Measurements from ENCODE around the gene UBL4B.

UBL4B gene

GRCh38 chr1:110138956-110139355 is 26.7 kb downstream of the UBL4B start:
- no peak overlapping the region for H3K4me3 ChIP-seq (ENCODE audit: low read length)
- TF ChIP-seq ZNF274 (IDR thresholded peaks at IDR 0.05; ENCODE audit: low read depth, low read length), result no peak

GRCh38 chr1:110144366-110144765 is 32.1 kb downstream of the UBL4B start:
- no peak for TF ChIP-seq ZNF274 (IDR thresholded peaks at IDR 0.05; ENCODE audit: low read depth, low read length)
- H3K4me3 ChIP-seq (ENCODE audit: low read length), result no peak overlapping the region

GRCh38 chr1:110148961-110149360 is 36.7 kb downstream of the UBL4B start:
- H3K4me3 ChIP-seq (ENCODE audit: low read length), result no peak overlapping the region
- no peak for TF ChIP-seq ZNF274 (IDR thresholded peaks at IDR 0.05; ENCODE audit: low read depth, low read length)

- TF ChIP-seq ZNF274 (IDR thresholded peaks at IDR 0.05; ENCODE audit: low read depth, low read length), result no peak
- no peak within 1 kb of the TSS for H3K4me3 ChIP-seq (ENCODE audit: low read length)
These were observed 38.3 kb downstream of the UBL4B start, which contains the start of gene SLC6A17 for GRCh38 chr1:110150330-110151174. SLC6A17 (plus strand) TSS chr1:110150494; CDS start chr1:110166930, 16,436 bp downstream.

- no peak for TF ChIP-seq ZNF274 (IDR thresholded peaks at IDR 0.05; ENCODE audit: low read depth, low read length)
- no peak overlapping the region for H3K4me3 ChIP-seq (ENCODE audit: low read length)
These were observed 39.0 kb downstream of the UBL4B start for GRCh38 chr1:110151175-110151669.

- no peak for TF ChIP-seq ZNF274 (IDR thresholded peaks at IDR 0.05; ENCODE audit: low read depth, low read length)
- no peak overlapping the region for H3K4me3 ChIP-seq (ENCODE audit: low read length)
These were observed 40.0 kb downstream of the UBL4B start for GRCh38 chr1:110152133-110152785.

- TF ChIP-seq ZNF274 (IDR thresholded peaks at IDR 0.05; ENCODE audit: low read depth, low read length), result no peak
- H3K4me3 ChIP-seq (ENCODE audit: low read length), result no peak overlapping the region
These were observed 41.2 kb downstream of the UBL4B start for GRCh38 chr1:110153407-110153950.

- no peak overlapping the region for H3K4me3 ChIP-seq (ENCODE audit: low read length)
- TF ChIP-seq ZNF274 (IDR thresholded peaks at IDR 0.05; ENCODE audit: low read depth, low read length), result no peak
These were observed 43.8 kb downstream of the UBL4B start for GRCh38 chr1:110155878-110156522.

- no peak for TF ChIP-seq ZNF274 (IDR thresholded peaks at IDR 0.05; ENCODE audit: low read depth, low read length)
- H3K4me3 ChIP-seq (ENCODE audit: low read length), result no peak overlapping the region
These were observed 46.0 kb downstream of the UBL4B start for GRCh38 chr1:110158261-110158660.

- no peak for TF ChIP-seq ZNF274 (IDR thresholded peaks at IDR 0.05; ENCODE audit: low read depth, low read length)
These were observed 46.9 kb downstream of the UBL4B start for GRCh38 chr1:110159168-110159567.

GRCh38 chr1:110160538-110161100 is 48.4 kb downstream of the UBL4B start:
- H3K4me3 ChIP-seq (ENCODE audit: low read length), result no peak overlapping the region
- no peak for TF ChIP-seq ZNF274 (IDR thresholded peaks at IDR 0.05; ENCODE audit: low read depth, low read length)

More at GRCh38 chr1:110159168-110159567, 46.9 kb downstream of the UBL4B start:
- H3K4me3 ChIP-seq (ENCODE audit: low read length), result no peak overlapping the region

- TF ChIP-seq ZNF274 (IDR thresholded peaks at IDR 0.05; ENCODE audit: low read depth, low read length), result no peak
- H3K4me3 ChIP-seq (ENCODE audit: low read length), result no peak overlapping the region
These were observed 48.9 kb downstream of the UBL4B start for GRCh38 chr1:110161165-110161564.

- no peak for TF ChIP-seq ZNF274 (IDR thresholded peaks at IDR 0.05; ENCODE audit: low read depth, low read length)
- H3K4me3 ChIP-seq (ENCODE audit: low read length), result no peak overlapping the region
These were observed 49.6 kb downstream of the UBL4B start for GRCh38 chr1:110161849-110162248.

Measured in GM08714 (cell line).